Spleen (tissue), 11 donors: ENCODE data around the gene SGPL1. TPM values are rescaled to one million over a fixed set of nuclear protein-coding genes. Genes with fewer than 3 reads are reported as not detected.

Source experiments
- DNase-seq: peaks from one replicate; pipeline ENCODE4 v3.0.0-alpha.2; 2020
- H3K27ac ChIP-seq, 8 donors: fragments of 200-600 bp; sonication (generic) in 7 of 8; 1 replicate in 4 of 8; 2 replicates in 4 of 8; pipeline versions ENCODE4 v1.5.0 to v1.8.0; 2016 to 2021; ENCODE audit warnings: inconsistent platforms in 4 of 8, mild to moderate bottlenecking in 4 of 8, moderate library complexity in 1 of 8
- H3K27me3 ChIP-seq, 7 donors: fragments of 200-600 bp; sonication (generic) in 6 of 7; replicated peaks in 1 of 7; 1 replicate in 4 of 7; 2 replicates in 3 of 7; pipeline versions ENCODE4 v1.5.0 to v1.8.0; 2016 to 2021; ENCODE audit warnings: inconsistent platforms in 3 of 7, mild to moderate bottlenecking in 1 of 7
- H3K36me3 ChIP-seq, 6 donors: fragments of 200-600 bp; sonication (generic) in 5 of 6; 1 replicate in 4 of 6; 2 replicates in 2 of 6; pipeline versions ENCODE4 v1.5.0 to v1.8.0; 2016 to 2021; ENCODE audit warnings: inconsistent platforms in 2 of 6
- H3K4me1 ChIP-seq, 6 donors: fragments of 200-600 bp; sonication (generic) in 5 of 6; 1 replicate in 3 of 6; 2 replicates in 3 of 6; pipeline versions ENCODE4 v1.5.0 to v1.8.0; 2016 to 2021; ENCODE audit warnings: inconsistent platforms in 3 of 6
- H3K4me3 ChIP-seq, 8 donors: fragments of 200-600 bp; sonication (generic) in 7 of 8; 1 replicate in 4 of 8; 2 replicates in 4 of 8; pipeline versions ENCODE4 v1.5.0 to v1.8.0; 2016 to 2021; ENCODE audit warnings: inconsistent platforms in 4 of 8, mild to moderate bottlenecking in 4 of 8, moderate library complexity in 2 of 8
- H3K9me3 ChIP-seq, 8 donors: fragments of 200-600 bp; sonication (generic) in 7 of 8; 1 replicate in 4 of 8; 2 replicates in 4 of 8; pipeline versions ENCODE4 v1.5.0 to v1.8.0; 2016 to 2021; ENCODE audit warnings: inconsistent platforms in 4 of 8
- POLR2A ChIP-seq, 3 donors: fragments of 450-650 bp; IDR thresholded peaks; one replicate each; pipeline ENCODE4 v1.5.1; 2017; ENCODE audit warnings: antibody characterized with exemption in 3 of 3, mild to moderate bottlenecking in 1 of 3
- POLR2AphosphoS5 ChIP-seq, 3 donors: sonication (generic); formaldehyde crosslinking; IDR thresholded peaks; one replicate each; pipeline ENCODE4 v1.5.1; 2017; ENCODE audit warnings: antibody characterized with exemption in 3 of 3
- WGBS, 5 donors: extraction: QIAGEN DNeasy Blood & Tissue Kit in 3 of 5; methylation state at CpG; one replicate each; pipeline versions ENCODE4 v1.1.5 to v1.1.7; 2013 to 2018; 5-methylcytosine and 5-hydroxymethylcytosine counted together
- intact Hi-C: fragments of 100-400 bp; cut with DNase I; formaldehyde crosslinking; loops from one replicate; pipeline ENCODE4 v1.15.0; 2023; ENCODE audit warnings: low total_unique reads
- polyA plus RNA-seq, 3 donors: library from polyadenylated mRNA; stranded (reverse); fragments of 200-250 nt; gene quantifications; one replicate each; pipeline ENCODE4 v1.2.1, GENCODE V29; 2013
- total RNA-seq, 7 donors: library from RNA; depleted of rRNA in 3 of 7; stranded (reverse); fragments of >200 nt in 3 of 7; fragmentation: NEBNext Ultra II Directional in 4 of 7; extraction: Animal tissue kit (Norgen Biotek cat#: 25700) in 4 of 7; gene quantifications; one replicate each; pipeline versions ENCODE4 v1.1.0 to v1.2.1, GENCODE V29; 2016 to 2021
- TF ChIP-seq, protein P1 (sequence below), 11 experiments: fragments of 200-600 bp in 7 of 11; fragments of 450-650 bp in 4 of 11; sonication (generic) in 4 of 11; IDR thresholded peaks in 8 of 11; conservative IDR thresholded peaks in 3 of 11; 1 replicate in 7 of 11; 2 replicates in 4 of 11; pipeline versions ENCODE4 v1.4.0 to v1.8.0; 2016 to 2021; ENCODE audit warnings: antibody characterized with exemption in 11 of 11, inconsistent platforms in 4 of 11, mild to moderate bottlenecking in 1 of 11
- donor health status: healthy with polysubstance abuse.
- donor health status: DM: no; HTN: no; CAD: no; lungs with moderate emphysema.
- donor health status: DM: no; HTN: no; CAD: no.
- donor health status: Bipolar disorder and iron deficiency.
- donor health status: healthy.
- donor health status: DM: no; HTN: no; CAD: no.
- donor health status: DM: yes; HTN: yes; CAD: no.

The SGPL1 gene
- total and polyA plus RNA-seq, 10 donors = 6.8 to 75.1 (median 60.7) TPM

DNA sequence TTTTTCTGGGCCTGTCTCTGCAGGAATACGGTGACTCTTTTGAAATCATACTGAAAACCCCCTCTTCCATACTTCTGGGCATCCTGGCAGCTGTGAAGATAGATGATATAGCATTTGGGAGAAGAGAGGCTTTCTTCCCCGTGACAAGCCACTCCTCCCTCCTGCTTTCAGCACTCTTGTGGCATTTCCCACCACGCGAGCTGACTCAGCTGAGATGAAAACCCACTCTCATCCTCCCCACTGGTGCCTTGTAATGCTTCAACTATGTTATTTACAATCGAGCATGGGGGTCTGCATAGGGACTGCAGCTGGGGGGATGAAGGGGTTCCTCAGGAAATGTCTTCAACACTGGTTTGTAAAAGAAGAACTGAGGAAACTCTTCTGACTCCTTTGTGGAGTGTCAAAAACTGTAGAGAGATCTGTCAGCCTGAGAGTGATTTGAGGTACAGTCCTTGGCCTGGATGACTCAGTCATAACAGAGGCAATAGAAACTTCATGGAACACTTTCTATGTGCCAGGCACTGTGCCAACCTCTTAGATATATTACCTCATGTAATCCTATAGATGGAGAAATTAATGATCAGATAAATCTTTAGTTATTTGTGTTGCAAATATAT is 28.8 kb upstream of the SGPL1 start:
- Histone ChIP-seq H3K36me3 (no peaks in the 10 kb centered on the region), H3K4me3 (no peak overlapping the region), H3K27me3 (peaks cover 0 to 28% (median 0%) of the 10 kb centered on the region in 7 donors), H3K27ac (peak overlapping the region in 1 of 8 donors; percentile 27), H3K4me1 (peaks cover 0 to 12% (median 0%) of the 10 kb centered on the region in 6 donors), H3K9me3 (peaks cover 0 to 5% (median 0%) of the 10 kb centered on the region in 8 donors)
- DNase-seq = no peak
- intact Hi-C loops = no loop called here
- WGBS, 5 donors = 25 to 49% (median 34%) methylated on average over 5 of the region's 5 CpGs
- TF ChIP-seq POLR2A (IDR thresholded peaks at IDR 0.05) = no peak
- TF ChIP-seq POLR2AphosphoS5 (IDR thresholded peaks at IDR 0.05) = no peak
- TF ChIP-seq, protein P1, sequence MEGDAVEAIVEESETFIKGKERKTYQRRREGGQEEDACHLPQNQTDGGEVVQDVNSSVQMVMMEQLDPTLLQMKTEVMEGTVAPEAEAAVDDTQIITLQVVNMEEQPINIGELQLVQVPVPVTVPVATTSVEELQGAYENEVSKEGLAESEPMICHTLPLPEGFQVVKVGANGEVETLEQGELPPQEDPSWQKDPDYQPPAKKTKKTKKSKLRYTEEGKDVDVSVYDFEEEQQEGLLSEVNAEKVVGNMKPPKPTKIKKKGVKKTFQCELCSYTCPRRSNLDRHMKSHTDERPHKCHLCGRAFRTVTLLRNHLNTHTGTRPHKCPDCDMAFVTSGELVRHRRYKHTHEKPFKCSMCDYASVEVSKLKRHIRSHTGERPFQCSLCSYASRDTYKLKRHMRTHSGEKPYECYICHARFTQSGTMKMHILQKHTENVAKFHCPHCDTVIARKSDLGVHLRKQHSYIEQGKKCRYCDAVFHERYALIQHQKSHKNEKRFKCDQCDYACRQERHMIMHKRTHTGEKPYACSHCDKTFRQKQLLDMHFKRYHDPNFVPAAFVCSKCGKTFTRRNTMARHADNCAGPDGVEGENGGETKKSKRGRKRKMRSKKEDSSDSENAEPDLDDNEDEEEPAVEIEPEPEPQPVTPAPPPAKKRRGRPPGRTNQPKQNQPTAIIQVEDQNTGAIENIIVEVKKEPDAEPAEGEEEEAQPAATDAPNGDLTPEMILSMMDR (IDR thresholded peaks at IDR 0.05 in 8 of 11, conservative IDR thresholded peaks at IDR 0.05 in 3 of 11) = no peak

DNA sequence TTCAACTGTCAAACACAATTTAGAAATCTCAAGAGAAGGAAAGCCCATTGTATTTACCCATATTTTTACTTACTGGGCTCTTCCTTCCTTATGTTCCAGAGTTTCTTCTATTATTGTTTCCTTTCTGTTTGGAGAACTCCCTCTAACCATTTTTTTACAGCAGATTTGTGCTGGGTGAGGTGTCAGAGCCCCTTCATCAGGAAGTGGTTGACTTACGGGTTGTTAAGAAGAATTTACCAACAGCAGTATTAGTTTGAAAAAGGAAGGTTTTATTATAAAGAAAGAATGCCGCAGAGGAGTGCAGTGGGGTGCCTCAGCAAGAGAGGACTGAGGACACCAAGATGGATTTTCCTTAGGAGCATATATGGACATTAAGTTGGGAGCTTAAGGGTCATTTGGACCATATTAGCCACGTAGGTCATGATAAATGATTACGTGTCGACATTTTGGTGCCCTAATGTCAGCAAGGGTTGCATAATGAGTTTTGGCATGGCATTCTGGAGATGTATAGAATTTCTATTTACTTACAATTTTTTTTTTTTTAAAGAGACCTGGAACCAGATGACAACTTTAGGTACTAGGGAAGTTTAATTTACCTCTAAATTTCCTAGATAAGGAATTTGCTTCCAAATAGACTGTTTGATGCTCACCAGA is 24.2 kb upstream of the SGPL1 start:
- DNase-seq = no peak
- Histone ChIP-seq H3K36me3 (no peaks in the 10 kb centered on the region), H3K4me3 (no peak overlapping the region), H3K9me3 (peaks cover 0 to 5% (median 0%) of the 10 kb centered on the region in 8 donors), H3K27me3 (no peaks in the 10 kb centered on the region), H3K4me1 (no peaks in the 10 kb centered on the region), H3K27ac (no peak overlapping the region)
- intact Hi-C loops = no loop called here
- TF ChIP-seq, protein P1 (IDR thresholded peaks at IDR 0.05 in 8 of 11, conservative IDR thresholded peaks at IDR 0.05 in 3 of 11) = no peak
- WGBS, 5 donors = 28 to 54% (median 45%) methylated on average over 5 of the region's 5 CpGs

DNA sequence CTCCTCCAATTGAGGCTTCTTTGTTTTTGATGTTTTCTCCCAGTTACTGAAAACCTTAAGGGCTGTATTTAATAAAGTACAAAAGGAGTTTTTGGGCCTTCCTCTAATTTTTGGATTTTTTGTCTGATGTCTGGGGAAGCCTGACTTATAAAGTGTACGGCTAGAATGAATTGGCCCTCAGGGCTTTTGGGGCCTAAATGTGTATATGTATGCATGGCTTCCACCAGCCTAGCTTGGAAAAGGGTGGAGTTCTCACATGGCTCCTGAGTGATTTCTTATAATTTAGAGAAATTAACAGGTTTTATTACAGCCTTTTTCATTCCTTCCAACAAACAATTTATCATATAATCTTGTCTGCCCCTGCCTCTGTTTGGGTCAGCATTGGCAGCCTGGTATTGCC is 20.1 kb upstream of the SGPL1 start:
- no peaks in the 10 kb centered on the region for H3K36me3 ChIP-seq
- no peaks in the 10 kb centered on the region for H3K4me1 ChIP-seq
- H3K4me3 ChIP-seq = no peak overlapping the region
- WGBS, 5 donors = 93 to 100% (median 97%) methylated on average over 1 of the region's 1 CpG
- intact Hi-C loops = no loop called here
- H3K27ac ChIP-seq = no peak overlapping the region
- TF ChIP-seq, protein P1 (IDR thresholded peaks at IDR 0.05 in 8 of 11, conservative IDR thresholded peaks at IDR 0.05 in 3 of 11) = no peak
- TF ChIP-seq POLR2A (IDR thresholded peaks at IDR 0.05) (no peak), POLR2AphosphoS5 (IDR thresholded peaks at IDR 0.05) (no peak)
- H3K27me3 ChIP-seq = peaks cover 0 to 13% (median 0%) of the 10 kb centered on the region in 7 donors
- DNase-seq = no peak
- H3K9me3 ChIP-seq = no peaks in the 10 kb centered on the region

DNA sequence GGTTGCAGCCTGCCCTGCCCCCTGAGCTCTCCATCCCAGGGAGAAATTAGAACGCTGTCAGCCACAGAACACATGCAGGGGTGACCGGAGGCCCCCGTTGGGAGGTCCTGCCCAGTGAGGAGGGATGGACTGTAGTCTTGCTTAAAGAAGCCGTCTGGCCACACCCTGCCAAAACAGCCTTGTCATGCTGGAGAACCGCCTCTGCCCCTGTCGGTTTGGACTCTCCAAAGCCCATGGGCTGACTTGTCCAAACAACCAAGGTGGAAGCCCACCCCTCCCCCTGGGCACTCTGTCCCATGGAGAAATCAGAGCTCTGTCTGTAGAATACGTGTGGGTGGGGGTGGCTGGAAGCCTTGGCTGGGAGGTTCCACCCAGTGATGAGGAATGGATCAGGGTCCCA is 17.9 kb upstream of the SGPL1 start:
- TF ChIP-seq POLR2A (IDR thresholded peaks at IDR 0.05) (no peak), POLR2AphosphoS5 (IDR thresholded peaks at IDR 0.05) (no peak)
- TF ChIP-seq, protein P1 (IDR thresholded peaks at IDR 0.05 in 8 of 11, conservative IDR thresholded peaks at IDR 0.05 in 3 of 11) = no peak
- no peaks in the 10 kb centered on the region for H3K36me3 ChIP-seq
- no peaks in the 10 kb centered on the region for H3K4me1 ChIP-seq
- 73 to 91% (median 83%) methylated on average over 6 to 7 of the region's 7 CpGs for WGBS, 5 donors
- no peaks in the 10 kb centered on the region for H3K9me3 ChIP-seq
- peaks cover 0 to 13% (median 0%) of the 10 kb centered on the region in 7 donors for H3K27me3 ChIP-seq
- no peak overlapping the region for H3K27ac ChIP-seq
- intact Hi-C loops = no loop called here
- DNase-seq = no peak
- H3K4me3 ChIP-seq = no peak overlapping the region
